ENCODE data around the gene ZNF536.
"Not testable (repeated sequence)": the region's sequence is repeated elsewhere in the genome, so short reads cannot be mapped to it uniquely, and the experiment has no call there.

GRCh38 chr19:30417166-30417565 is 45.0 kb downstream of the ZNF536 start:
- TF ChIP-seq POLR2A (IDR thresholded peaks at IDR 0.05; ENCODE audit: low read depth, low read length); CTCF (conservative IDR thresholded peaks at IDR 0.05; ENCODE audit: low read depth, low read length); BHLHE40 (IDR thresholded peaks at IDR 0.05; ENCODE audit: low read depth, low read length); RCOR1 (IDR thresholded peaks at IDR 0.05; ENCODE audit: insufficient replicate concordance, low read length); CHD1 (IDR thresholded peaks at IDR 0.05; ENCODE audit: low read depth, low read length); NFE2L2 (IDR thresholded peaks at IDR 0.05; ENCODE audit: low read depth, low read length): not testable (repeated sequence)

Data from IMR-90 (cell line).